ENCODE measurements around the gene TMEM165. TPM values are rescaled to one million over a fixed set of nuclear protein-coding genes. Genes with fewer than 3 reads are reported as not detected.

The TMEM165 gene
- polyA plus RNA-seq, 3 donors = 77.4 to 96.4 (median 92.8) TPM

- Mint-ChIP-seq H3K9me3 (no peaks in the 10 kb centered on the region), H3K4me1 (peaks cover 13% of the 10 kb centered on the region), H3K27me3 (ENCODE audit: low read depth in 3 of 3) (no peaks in the 10 kb centered on the region), H3K4me3 (no peak overlapping the region), H3K27ac (peak overlapping the region in 2 of 7 donors; percentile 19 to 27), H3K36me3 (peaks cover 37 to 42% of the 10 kb centered on the region in 2 donors)
- Histone ChIP-seq H2AFZ (ENCODE audit: insufficient read depth, low read depth, low read length, poor library complexity, severe bottlenecking) (no peak overlapping the region), H3K4me2 (replicated peaks; ENCODE audit: extremely low read depth, low read length, poor library complexity, severe bottlenecking) (no peak overlapping the region), H3K27me3 (ENCODE audit: control insufficient read depth in 2 of 2, insufficient read depth in 2 of 2, low read length in 2 of 2) (no peaks in the 10 kb centered on the region), H4K20me1 (ENCODE audit: insufficient read depth, low read length) (peaks cover 99% of the 10 kb centered on the region), H3K36me3 (replicated peaks in 1 of 2; ENCODE audit: control insufficient read depth in 1 of 2, insufficient read depth in 2 of 2, low read length in 2 of 2) (peaks cover 50 to 85% of the 10 kb centered on the region in 2 donors), H3K79me2 (ENCODE audit: insufficient read depth, low read length) (peaks cover 99% of the 10 kb centered on the region), H3K9ac (ENCODE audit: insufficient read depth, low read length, poor library complexity, severe bottlenecking) (no peak overlapping the region), H3K9me3 (replicated peaks in 1 of 2; ENCODE audit: control insufficient read depth in 1 of 2, insufficient read depth in 1 of 2, low read length in 2 of 2) (no peaks in the 10 kb centered on the region), H3K4me1 (ENCODE audit: control insufficient read depth in 1 of 2, insufficient read depth in 2 of 2, low read length in 2 of 2) (no peaks in the 10 kb centered on the region), H3K27ac (ENCODE audit: low read depth in 1 of 2, low read length in 2 of 2) (no peak overlapping the region), H3K4me3 (replicated peaks in 1 of 3; ENCODE audit: low read depth in 2 of 3, low read length in 3 of 3) (no peak overlapping the region)
- WGBS (ENCODE audit: insufficient coverage) = 98% methylated on average over 4 of the region's 6 CpGs
- no peak for TF ChIP-seq CTCF (IDR thresholded peaks at IDR 0.05)
- no peak for DNase-seq
- intact Hi-C loops (cut with micrococcal nuclease) = no loop called here
These were observed 15.9 kb downstream of the TMEM165 start for GRCh38 chr4:55411621-55412020.

GRCh38 chr4:55416176-55416575 is 20.4 kb downstream of the TMEM165 start:
- Histone ChIP-seq H3K4me1 (ENCODE audit: control insufficient read depth in 1 of 2, insufficient read depth in 2 of 2, low read length in 2 of 2) (no peaks in the 10 kb centered on the region), H4K20me1 (ENCODE audit: insufficient read depth, low read length) (peaks cover 95% of the 10 kb centered on the region), H3K4me3 (replicated peaks in 1 of 3; ENCODE audit: low read depth in 2 of 3, low read length in 3 of 3) (no peak overlapping the region), H3K9me3 (replicated peaks in 1 of 2; ENCODE audit: control insufficient read depth in 1 of 2, insufficient read depth in 1 of 2, low read length in 2 of 2) (no peaks in the 10 kb centered on the region), H3K9ac (ENCODE audit: insufficient read depth, low read length, poor library complexity, severe bottlenecking) (no peak overlapping the region), H2AFZ (ENCODE audit: insufficient read depth, low read depth, low read length, poor library complexity, severe bottlenecking) (no peak overlapping the region), H3K36me3 (replicated peaks in 1 of 2; ENCODE audit: control insufficient read depth in 1 of 2, insufficient read depth in 2 of 2, low read length in 2 of 2) (peaks cover 82 to 92% of the 10 kb centered on the region in 2 donors), H3K79me2 (ENCODE audit: insufficient read depth, low read length) (peaks cover 91% of the 10 kb centered on the region), H3K27me3 (ENCODE audit: control insufficient read depth in 2 of 2, insufficient read depth in 2 of 2, low read length in 2 of 2) (no peaks in the 10 kb centered on the region), H3K27ac (ENCODE audit: low read depth in 1 of 2, low read length in 2 of 2) (no peak overlapping the region), H3K4me2 (replicated peaks; ENCODE audit: extremely low read depth, low read length, poor library complexity, severe bottlenecking) (no peak overlapping the region)
- H3K4me1 Mint-ChIP-seq = no peaks in the 10 kb centered on the region
- H3K36me3 Mint-ChIP-seq = peaks cover 52 to 69% of the 10 kb centered on the region in 2 donors
- H3K27me3 Mint-ChIP-seq (ENCODE audit: low read depth in 3 of 3) = no peaks in the 10 kb centered on the region
- H3K4me3 Mint-ChIP-seq = no peak overlapping the region
- 100% methylated on average over 1 of the region's 3 CpGs for WGBS (ENCODE audit: insufficient coverage)
- intact Hi-C loops (cut with micrococcal nuclease) = no loop called here
- no peak for TF ChIP-seq CTCF (IDR thresholded peaks at IDR 0.05)
- H3K9me3 Mint-ChIP-seq = no peaks in the 10 kb centered on the region
- DNase-seq = no peak
- no peak overlapping the region for H3K27ac Mint-ChIP-seq
